ENCODE measurements around the gene DOK7.

DOK7 gene

DNA sequence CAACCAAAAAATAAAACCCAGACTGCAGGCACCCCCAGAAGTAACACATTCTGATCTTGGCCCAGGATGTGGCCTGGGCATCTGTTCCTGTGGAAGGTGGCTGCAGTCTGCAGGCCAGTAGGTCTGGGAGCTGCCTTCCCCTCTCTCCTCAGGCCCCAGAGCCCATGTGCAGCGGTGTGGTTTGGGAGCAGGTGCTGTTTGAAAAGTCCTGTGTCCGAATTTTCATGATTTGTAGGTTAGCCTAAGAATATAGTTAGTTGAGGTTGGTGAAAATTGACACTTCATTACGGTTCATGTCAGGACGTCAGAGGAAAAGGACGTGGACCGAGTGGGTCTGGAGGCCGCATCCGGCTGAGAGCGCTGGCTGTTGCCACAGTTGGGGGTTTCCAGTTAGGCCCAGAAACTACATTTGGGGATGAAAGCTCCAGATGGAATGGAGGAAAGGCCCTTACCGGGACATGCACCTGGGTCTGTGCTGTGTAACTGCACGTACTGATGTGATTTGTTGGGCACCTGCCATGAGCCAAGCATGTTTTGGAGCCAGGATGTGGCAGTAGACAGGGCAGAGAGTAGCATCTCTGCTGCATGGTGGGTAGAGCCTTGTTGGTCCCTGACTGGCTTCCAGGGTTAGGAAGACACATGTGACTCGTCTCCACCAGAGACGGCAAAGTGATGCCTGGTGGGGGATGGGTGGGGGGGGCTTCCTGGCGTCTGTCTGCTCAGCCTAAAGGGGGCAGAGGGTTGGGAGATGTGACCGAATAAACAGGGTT is 43.1 kb upstream of the DOK7 start:
- Histone ChIP-seq H3K4me2 (no peak overlapping the region), H3K4me1 (peaks cover 41% of the 10 kb centered on the region), H3K9ac (no peak overlapping the region), H3K9me3 (no peaks in the 10 kb centered on the region), H3K27me3 (no peaks in the 10 kb centered on the region), H3K36me3 (peaks cover 95% of the 10 kb centered on the region), H3K27ac (no peak overlapping the region), H4K20me1 (peaks cover 89% of the 10 kb centered on the region), H3K4me3 (no peak overlapping the region)
- no peak for TF ChIP-seq Cebpa-rat (IDR thresholded peaks at IDR 0.05)

GRCh38 chr4:3420606-3420955 is 42.5 kb upstream of the DOK7 start:
- H3K4me3 ChIP-seq: no peak overlapping the region
- no peak for TF ChIP-seq Cebpa-rat (IDR thresholded peaks at IDR 0.05)
- no peaks in the 10 kb centered on the region for H3K27me3 ChIP-seq
- peaks cover 85% of the 10 kb centered on the region for H4K20me1 ChIP-seq
- peaks cover 35% of the 10 kb centered on the region for H3K4me1 ChIP-seq
- H3K4me2 ChIP-seq: no peak overlapping the region
- H3K36me3 ChIP-seq: peaks cover 94% of the 10 kb centered on the region
- H3K9ac ChIP-seq: no peak overlapping the region
- H3K9me3 ChIP-seq: no peaks in the 10 kb centered on the region
- H3K27ac ChIP-seq: no peak overlapping the region

DNA sequence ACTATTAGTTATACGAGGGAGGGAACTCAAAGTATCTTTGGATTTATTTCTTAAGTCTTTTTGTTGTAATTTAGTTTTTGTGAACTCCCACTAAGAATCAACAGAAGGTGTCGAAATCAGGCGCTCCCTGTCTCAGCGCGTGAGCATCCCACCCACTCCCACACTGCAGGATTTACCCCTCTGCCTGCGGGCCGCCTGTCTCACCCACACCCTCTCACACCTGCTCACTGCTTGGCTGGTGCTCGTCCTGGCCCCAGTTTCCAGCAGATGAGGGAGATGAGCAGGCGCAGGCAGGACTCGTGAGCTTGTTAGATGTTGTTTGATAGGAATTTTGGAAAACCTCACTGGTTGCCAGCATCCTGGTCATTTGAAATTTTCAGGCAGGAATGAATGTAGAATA is 42.1 kb upstream of the DOK7 start:
- Histone ChIP-seq H3K36me3 (peaks cover 90% of the 10 kb centered on the region), H4K20me1 (peaks cover 81% of the 10 kb centered on the region), H3K4me2 (no peak overlapping the region), H3K4me3 (no peak overlapping the region), H3K4me1 (peaks cover 34% of the 10 kb centered on the region), H3K27me3 (no peaks in the 10 kb centered on the region), H3K9me3 (no peaks in the 10 kb centered on the region), H3K27ac (no peak overlapping the region), H3K9ac (no peak overlapping the region)
- no peak for TF ChIP-seq Cebpa-rat (IDR thresholded peaks at IDR 0.05)

DNA sequence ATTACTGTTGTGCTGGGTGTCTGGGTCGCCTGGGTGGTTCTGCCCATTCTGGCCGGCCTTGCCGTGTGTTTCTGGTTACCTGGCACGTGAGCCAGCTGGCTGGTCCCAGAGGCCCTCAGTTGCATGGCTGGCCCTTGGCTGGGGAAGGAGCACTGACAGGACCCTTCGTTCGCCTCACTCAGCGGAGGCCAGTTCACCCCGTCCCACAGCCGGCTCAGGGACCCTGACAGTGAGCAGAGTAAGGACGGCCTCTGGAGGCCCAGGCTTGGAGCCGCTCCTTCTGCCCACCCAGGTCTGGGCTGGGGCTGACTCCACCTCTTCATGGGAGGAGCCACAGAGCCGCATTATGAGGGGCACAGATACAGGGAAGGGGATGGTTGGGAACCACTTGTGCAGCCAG is 41.6 kb upstream of the DOK7 start:
- H3K4me3 ChIP-seq: no peak overlapping the region
- H3K9me3 ChIP-seq: no peaks in the 10 kb centered on the region
- H4K20me1 ChIP-seq: peaks cover 78% of the 10 kb centered on the region

DNA sequence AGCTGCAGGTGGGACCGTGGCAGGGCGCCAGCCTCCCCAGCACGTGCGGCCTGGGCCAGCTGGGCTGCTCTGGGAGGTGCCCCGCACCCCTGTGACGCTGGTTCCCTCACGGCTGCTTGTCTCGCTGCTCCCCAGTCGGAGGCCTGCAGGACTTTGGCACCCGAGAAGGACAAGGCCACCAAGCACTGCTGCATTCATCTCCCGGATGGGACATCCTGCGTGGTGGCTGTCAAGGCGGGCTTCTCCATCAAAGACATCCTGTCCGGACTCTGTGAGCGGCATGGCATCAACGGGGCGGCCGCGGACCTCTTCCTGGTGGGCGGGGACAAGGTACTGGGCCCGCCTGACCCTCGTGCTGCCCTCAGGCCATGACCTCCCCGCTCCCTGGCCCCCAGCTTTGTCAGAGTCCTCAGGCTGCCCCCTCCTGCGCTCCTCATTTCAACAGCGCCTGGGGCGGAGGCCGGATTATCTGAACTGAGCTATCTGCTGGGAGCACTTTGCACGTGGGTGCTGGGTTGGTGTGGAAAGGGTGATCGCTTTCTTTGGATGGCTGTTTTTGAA is 40.8 kb upstream of the DOK7 start:
- H3K9ac ChIP-seq: no peak overlapping the region
- no peaks in the 10 kb centered on the region for H3K9me3 ChIP-seq
- peaks cover 37% of the 10 kb centered on the region for H3K4me1 ChIP-seq
- no peaks in the 10 kb centered on the region for H3K27me3 ChIP-seq
- H4K20me1 ChIP-seq: peaks cover 78% of the 10 kb centered on the region
- no peak overlapping the region for H3K4me3 ChIP-seq
- peaks cover 87% of the 10 kb centered on the region for H3K36me3 ChIP-seq
- H3K4me2 ChIP-seq: no peak overlapping the region
- H3K27ac ChIP-seq: no peak overlapping the region
- TF ChIP-seq Cebpa-rat (IDR thresholded peaks at IDR 0.05): no peak

More for the DNA sequence above, 41.6 kb upstream of the DOK7 start:
- H3K27me3 ChIP-seq: no peaks in the 10 kb centered on the region
- H3K4me2 ChIP-seq: no peak overlapping the region
- H3K9ac ChIP-seq: no peak overlapping the region
- H3K4me1 ChIP-seq: peaks cover 37% of the 10 kb centered on the region
- H3K27ac ChIP-seq: no peak overlapping the region
- TF ChIP-seq Cebpa-rat (IDR thresholded peaks at IDR 0.05): no peak
- peaks cover 87% of the 10 kb centered on the region for H3K36me3 ChIP-seq

- peaks cover 77% of the 10 kb centered on the region for H4K20me1 ChIP-seq
- H3K36me3 ChIP-seq: peaks cover 82% of the 10 kb centered on the region
- no peak for TF ChIP-seq Cebpa-rat (IDR thresholded peaks at IDR 0.05)
- H3K27ac ChIP-seq: no peak overlapping the region
- H3K4me3 ChIP-seq: no peak overlapping the region
- H3K9ac ChIP-seq: no peak overlapping the region
- H3K9me3 ChIP-seq: no peaks in the 10 kb centered on the region
- no peak overlapping the region for H3K4me2 ChIP-seq
- peaks cover 37% of the 10 kb centered on the region for H3K4me1 ChIP-seq
- H3K27me3 ChIP-seq: no peaks in the 10 kb centered on the region
These were observed 40.3 kb upstream of the DOK7 start for GRCh38 chr4:3422808-3423297.

DNA sequence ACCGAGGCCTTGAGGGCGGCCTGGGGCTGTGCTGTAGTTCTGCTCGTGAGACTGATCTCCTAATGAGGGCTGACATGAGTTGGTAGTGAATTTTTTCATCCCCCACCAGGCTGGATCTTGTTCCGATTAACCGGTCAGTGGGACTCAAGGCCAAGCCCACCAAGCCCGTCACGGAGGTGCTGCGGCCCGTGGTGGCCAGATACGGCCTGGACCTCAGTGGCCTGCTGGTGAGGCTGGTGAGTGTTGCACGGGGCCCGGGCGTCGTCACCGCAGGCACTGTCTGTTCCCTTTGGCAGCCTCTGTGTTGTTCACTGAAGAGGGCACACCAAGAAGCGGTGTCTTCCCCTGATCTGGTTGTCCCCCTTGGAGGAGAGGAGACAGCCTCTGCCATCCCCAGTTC is 39.7 kb upstream of the DOK7 start:
- Histone ChIP-seq H3K4me3 (no peak overlapping the region), H3K36me3 (peaks cover 78% of the 10 kb centered on the region), H3K27me3 (no peaks in the 10 kb centered on the region), H3K27ac (no peak overlapping the region), H3K4me2 (no peak overlapping the region), H3K4me1 (peaks cover 37% of the 10 kb centered on the region), H4K20me1 (peaks cover 76% of the 10 kb centered on the region), H3K9me3 (no peaks in the 10 kb centered on the region), H3K9ac (no peak overlapping the region)
- no peak for TF ChIP-seq Cebpa-rat (IDR thresholded peaks at IDR 0.05)

DNA sequence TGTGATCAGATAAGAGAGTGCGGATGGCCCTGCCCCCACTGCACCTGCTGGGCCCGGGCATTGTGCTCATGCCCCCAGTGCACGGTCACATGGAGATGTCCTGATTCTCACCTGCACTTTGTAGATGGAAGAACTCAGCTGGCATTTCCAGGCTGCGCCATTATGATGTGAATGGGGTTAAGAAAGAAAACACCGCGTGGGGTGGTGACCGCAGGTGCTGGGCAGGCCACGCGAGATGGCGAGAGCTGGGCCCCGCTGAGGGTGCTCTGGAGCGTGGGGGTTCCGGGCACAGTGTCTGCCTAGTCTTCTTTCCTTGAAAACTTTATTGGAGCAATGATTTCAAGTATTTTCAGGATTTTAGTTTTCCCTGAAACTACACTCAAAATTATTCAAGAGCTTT is 39.2 kb upstream of the DOK7 start:
- H3K36me3 ChIP-seq: peaks cover 78% of the 10 kb centered on the region
- H3K27ac ChIP-seq: no peak overlapping the region
- no peak for TF ChIP-seq Cebpa-rat (IDR thresholded peaks at IDR 0.05)

GRCh38 chr4:3424522-3425095 is 38.5 kb upstream of the DOK7 start:
- TF ChIP-seq Cebpa-rat (IDR thresholded peaks at IDR 0.05): no peak
- Histone ChIP-seq H4K20me1 (peaks cover 79% of the 10 kb centered on the region), H3K27me3 (no peaks in the 10 kb centered on the region), H3K27ac (no peak overlapping the region), H3K4me1 (peaks cover 39% of the 10 kb centered on the region), H3K4me3 (no peak overlapping the region), H3K4me2 (no peak overlapping the region), H3K9ac (no peak overlapping the region), H3K9me3 (no peaks in the 10 kb centered on the region), H3K36me3 (peaks cover 79% of the 10 kb centered on the region)

More for the DNA sequence above, 39.2 kb upstream of the DOK7 start:
- H3K4me3 ChIP-seq: no peak overlapping the region
- peaks cover 76% of the 10 kb centered on the region for H4K20me1 ChIP-seq
- no peak overlapping the region for H3K9ac ChIP-seq
- H3K4me1 ChIP-seq: peaks cover 37% of the 10 kb centered on the region
- H3K4me2 ChIP-seq: no peak overlapping the region
- H3K9me3 ChIP-seq: no peaks in the 10 kb centered on the region
- H3K27me3 ChIP-seq: no peaks in the 10 kb centered on the region

- peaks cover 76% of the 10 kb centered on the region for H3K36me3 ChIP-seq
- H3K27ac ChIP-seq: no peak overlapping the region
- peaks cover 54% of the 10 kb centered on the region for H3K4me1 ChIP-seq
- H3K27me3 ChIP-seq: no peaks in the 10 kb centered on the region
- no peak overlapping the region for H3K4me3 ChIP-seq
- H3K9me3 ChIP-seq: no peaks in the 10 kb centered on the region
- H3K4me2 ChIP-seq: peak overlapping the region; percentile 43
- no peak for TF ChIP-seq Cebpa-rat (IDR thresholded peaks at IDR 0.05)
- H4K20me1 ChIP-seq: peaks cover 77% of the 10 kb centered on the region
- H3K9ac ChIP-seq: no peak overlapping the region
These were observed 36.5 kb upstream of the DOK7 start for GRCh38 chr4:3426465-3427133.

Measured in BLaER1 (cell line).